MM.1S (cell line): ENCODE measurements around the gene DAG1.

Source experiments
- DNase-seq: peaks from one replicate; pipeline ENCODE4 v3.0.0-alpha.2; 2015
- H2AFZ ChIP-seq: fragments of 300-600 bp; sonication (generic); 2 replicates; pipeline ENCODE4 v1.6.0; 2016; ENCODE audit warnings: antibody characterized with exemption, low read length
- H3F3A ChIP-seq: fragments of 300-600 bp; sonication (generic); 2 replicates; pipeline ENCODE4 v1.6.1; 2016; ENCODE audit warnings: mild to moderate bottlenecking, antibody characterized with exemption, low read length, moderate library complexity, mixed read lengths; ENCODE audit not compliant: insufficient read depth
- H3K27ac ChIP-seq: fragments of 300-600 bp; sonication (generic); 2 replicates; pipeline ENCODE4 v1.5.1; 2016; ENCODE audit warnings: mild to moderate bottlenecking, low read length
- H3K27me3 ChIP-seq: fragments of 300-600 bp; sonication (generic); replicated peaks from 2 replicates; pipeline ENCODE4 v1.6.0; 2016; ENCODE audit warnings: low read length; ENCODE audit not compliant: insufficient read depth
- H3K36me3 ChIP-seq: fragments of 300-600 bp; sonication (generic); replicated peaks from 2 replicates; pipeline ENCODE4 v1.6.1; 2016; ENCODE audit warnings: mild to moderate bottlenecking, low read length, mixed read lengths; ENCODE audit not compliant: insufficient read depth
- H3K4me1 ChIP-seq: fragments of 300-600 bp; sonication (generic); 2 replicates; pipeline ENCODE4 v1.6.1; 2016; ENCODE audit warnings: low read length, mixed read lengths
- H3K4me2 ChIP-seq: fragments of 300-600 bp; sonication (generic); 2 replicates; pipeline ENCODE4 v1.6.0; 2016; ENCODE audit warnings: low read depth, low read length
- H3K4me3 ChIP-seq: fragments of 300-600 bp; sonication (generic); 2 replicates; pipeline ENCODE4 v1.5.1; 2016; ENCODE audit warnings: low read length, mixed read lengths
- H3K79me2 ChIP-seq: fragments of 300-600 bp; sonication (generic); 2 replicates; pipeline ENCODE4 v1.6.1; 2016; ENCODE audit warnings: mixed run types, low read length, mixed read lengths
- H3K9ac ChIP-seq: fragments of 300-600 bp; sonication (generic); 2 replicates; pipeline ENCODE4 v1.6.1; 2016; ENCODE audit warnings: low read length, mixed read lengths
- H3K9me2 ChIP-seq: fragments of 300-600 bp; sonication (generic); replicated peaks from 2 replicates; pipeline ENCODE4 v1.6.1; 2016; ENCODE audit warnings: mild to moderate bottlenecking, low read length, mixed read lengths; ENCODE audit not compliant: insufficient read depth
- H3K9me3 ChIP-seq: fragments of 300-600 bp; sonication (generic); replicated peaks from 2 replicates; pipeline ENCODE4 v1.6.1; 2016; ENCODE audit warnings: mild to moderate bottlenecking, low read length, mixed read lengths; ENCODE audit not compliant: insufficient read depth
- H4K20me1 ChIP-seq: fragments of 300-600 bp; sonication (generic); 2 replicates; pipeline ENCODE4 v1.6.1; 2016; ENCODE audit warnings: mild to moderate bottlenecking, low read length, moderate library complexity, mixed read lengths; ENCODE audit not compliant: insufficient read depth
- EZH2 ChIP-seq: fragments of 300-600 bp; sonication (generic); optimal IDR thresholded peaks from 2 replicates; pipeline ENCODE3; 2017; ENCODE audit warnings: low read depth, mild to moderate bottlenecking, antibody characterized with exemption, low read length, mixed read lengths
- EZH2phosphoT487 ChIP-seq: fragments of 300-600 bp; sonication (generic); IDR thresholded peaks from 2 replicates; pipeline ENCODE4 v1.6.1; 2018; ENCODE audit warnings: antibody characterized with exemption, low read length
- TF ChIP-seq, protein P1 (sequence below): fragments of 300-600 bp; sonication (generic); IDR thresholded peaks from 2 replicates; pipeline ENCODE4 v1.5.1; 2016; ENCODE audit warnings: antibody characterized with exemption, low read length, mixed read lengths

Gene DAG1

DNA sequence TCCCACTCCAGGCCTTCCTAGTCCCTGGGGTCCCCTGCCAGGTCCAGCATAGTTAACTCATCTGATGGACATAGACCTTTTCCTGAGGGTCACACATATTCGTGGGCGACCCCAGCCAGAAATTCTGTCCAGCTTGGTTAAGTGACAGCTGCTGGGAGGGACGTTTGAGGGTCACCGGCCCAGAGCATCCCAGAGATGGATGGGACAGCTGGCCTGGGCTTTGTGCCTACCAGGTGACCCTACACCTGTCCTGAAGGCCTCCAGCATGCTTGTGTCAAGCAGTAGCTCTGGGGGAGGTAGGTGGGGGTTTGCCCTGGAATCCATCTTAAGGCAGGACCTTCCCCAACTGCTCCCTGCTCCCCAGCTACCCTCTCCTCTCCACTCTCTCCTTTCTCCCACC, 9.1 kb upstream of the DAG1 start:
- Histone ChIP-seq H2AFZ (no peak overlapping the region), H3K27me3 (no peaks in the 10 kb centered on the region), H3K4me1 (peaks cover 9% of the 10 kb centered on the region; the same call in 1 of the 2 replicates), H3K79me2 (no peaks in the 10 kb centered on the region), H3K4me3 (no peak overlapping the region), H3K36me3 (no peaks in the 10 kb centered on the region), H3K9me2 (no peaks in the 10 kb centered on the region), H3K27ac (no peak overlapping the region), H3K9ac (no peak overlapping the region), H3F3A (no peaks in the 10 kb centered on the region), H4K20me1 (no peaks in the 10 kb centered on the region), H3K9me3 (no peaks in the 10 kb centered on the region), H3K4me2 (no peak overlapping the region)
- TF ChIP-seq, protein P1, sequence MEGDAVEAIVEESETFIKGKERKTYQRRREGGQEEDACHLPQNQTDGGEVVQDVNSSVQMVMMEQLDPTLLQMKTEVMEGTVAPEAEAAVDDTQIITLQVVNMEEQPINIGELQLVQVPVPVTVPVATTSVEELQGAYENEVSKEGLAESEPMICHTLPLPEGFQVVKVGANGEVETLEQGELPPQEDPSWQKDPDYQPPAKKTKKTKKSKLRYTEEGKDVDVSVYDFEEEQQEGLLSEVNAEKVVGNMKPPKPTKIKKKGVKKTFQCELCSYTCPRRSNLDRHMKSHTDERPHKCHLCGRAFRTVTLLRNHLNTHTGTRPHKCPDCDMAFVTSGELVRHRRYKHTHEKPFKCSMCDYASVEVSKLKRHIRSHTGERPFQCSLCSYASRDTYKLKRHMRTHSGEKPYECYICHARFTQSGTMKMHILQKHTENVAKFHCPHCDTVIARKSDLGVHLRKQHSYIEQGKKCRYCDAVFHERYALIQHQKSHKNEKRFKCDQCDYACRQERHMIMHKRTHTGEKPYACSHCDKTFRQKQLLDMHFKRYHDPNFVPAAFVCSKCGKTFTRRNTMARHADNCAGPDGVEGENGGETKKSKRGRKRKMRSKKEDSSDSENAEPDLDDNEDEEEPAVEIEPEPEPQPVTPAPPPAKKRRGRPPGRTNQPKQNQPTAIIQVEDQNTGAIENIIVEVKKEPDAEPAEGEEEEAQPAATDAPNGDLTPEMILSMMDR, result no peak
- no peak for TF ChIP-seq EZH2
- no peak for TF ChIP-seq EZH2phosphoT487
- no peak for DNase-seq

DNA sequence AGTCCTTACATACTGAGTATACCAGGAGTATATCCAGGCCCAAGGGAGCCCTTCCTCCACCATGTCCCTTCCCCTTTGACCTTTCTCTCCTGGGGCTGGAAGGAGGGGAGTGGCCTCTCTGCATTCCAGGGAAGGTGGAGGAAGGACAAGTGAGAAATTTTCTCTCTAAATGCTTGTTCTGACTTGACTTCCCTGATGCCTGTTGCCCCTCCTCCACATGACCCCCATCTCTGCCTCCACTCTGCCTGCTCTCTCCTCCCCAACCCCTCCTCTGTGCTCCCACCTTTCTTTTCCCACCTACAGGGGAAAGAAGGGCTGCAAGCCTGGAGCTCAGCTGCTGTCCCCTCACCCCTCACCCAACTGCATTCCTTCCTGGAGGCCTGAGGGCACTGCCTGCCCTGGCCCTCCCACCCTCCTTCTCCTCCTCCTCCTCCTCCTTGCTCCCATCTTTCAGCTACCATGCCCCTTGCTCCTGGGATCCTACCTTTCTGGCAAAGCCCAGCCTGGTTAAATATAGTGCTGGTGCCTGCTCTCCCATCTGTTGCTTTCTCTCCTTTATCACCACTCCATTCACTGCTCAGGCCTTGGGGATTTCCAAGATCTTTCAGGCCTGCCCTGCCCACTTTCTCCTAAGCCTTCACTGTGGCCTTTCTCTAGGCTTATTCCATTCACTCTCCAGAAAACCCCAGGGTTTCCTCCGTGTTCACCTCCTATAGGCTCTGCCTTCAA, 8.5 kb upstream of the DAG1 start:
- no peak for DNase-seq

DNA sequence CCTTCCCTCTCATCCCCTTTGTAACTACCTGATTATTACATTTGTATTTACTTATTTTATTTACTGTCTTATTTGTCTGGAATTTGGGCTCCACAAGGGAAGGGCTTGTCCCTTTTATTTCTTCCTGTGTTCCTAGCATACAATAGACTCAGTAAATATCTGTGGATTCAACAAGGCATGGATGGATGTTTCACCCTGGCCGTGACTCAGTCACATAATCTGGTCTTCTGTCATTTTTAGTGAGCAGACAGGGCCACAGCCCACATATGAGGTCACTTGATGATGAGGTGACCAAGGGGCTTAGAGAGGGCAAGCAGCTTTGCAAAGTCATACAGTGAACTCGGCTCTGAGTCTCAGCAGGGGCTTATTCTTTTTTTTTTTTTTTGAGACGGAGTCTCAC, 7.8 kb upstream of the DAG1 start:
- no peak overlapping the region for H2AFZ ChIP-seq
- no peak overlapping the region for H3K9ac ChIP-seq
- TF ChIP-seq, protein P1, result no peak
- TF ChIP-seq EZH2phosphoT487 (no peak), EZH2 (no peak)
- peaks cover 9% of the 10 kb centered on the region; the same call in 1 of the 2 replicates for H3K4me1 ChIP-seq
- no peaks in the 10 kb centered on the region for H3K9me3 ChIP-seq
- no peaks in the 10 kb centered on the region for H3K9me2 ChIP-seq
- H3K4me3 ChIP-seq, result no peak overlapping the region
- no peaks in the 10 kb centered on the region for H4K20me1 ChIP-seq
- no peaks in the 10 kb centered on the region for H3K27me3 ChIP-seq
- H3K36me3 ChIP-seq, result no peaks in the 10 kb centered on the region
- H3K79me2 ChIP-seq, result no peaks in the 10 kb centered on the region
- H3K27ac ChIP-seq, result no peak overlapping the region
- no peak overlapping the region for H3K4me2 ChIP-seq
- H3F3A ChIP-seq, result no peaks in the 10 kb centered on the region
- no peak for DNase-seq

More for the DNA sequence above, 8.5 kb upstream of the DAG1 start:
- H3K27ac ChIP-seq, result no peak overlapping the region
- H3K9me3 ChIP-seq, result no peaks in the 10 kb centered on the region
- no peaks in the 10 kb centered on the region for H3K36me3 ChIP-seq
- peaks cover 9% of the 10 kb centered on the region; the same call in 1 of the 2 replicates for H3K4me1 ChIP-seq
- no peaks in the 10 kb centered on the region for H3K27me3 ChIP-seq
- no peak overlapping the region for H3K4me2 ChIP-seq
- no peak for TF ChIP-seq EZH2
- TF ChIP-seq EZH2phosphoT487, result no peak
- TF ChIP-seq, protein P1, result no peak
- H4K20me1 ChIP-seq, result no peaks in the 10 kb centered on the region
- H3K9me2 ChIP-seq, result no peaks in the 10 kb centered on the region
- H3K4me3 ChIP-seq, result no peak overlapping the region
- no peak overlapping the region for H2AFZ ChIP-seq
- H3K79me2 ChIP-seq, result no peaks in the 10 kb centered on the region
- no peaks in the 10 kb centered on the region for H3F3A ChIP-seq
- H3K9ac ChIP-seq, result no peak overlapping the region
